ENCODE measurements around the gene P3H1.

DNA sequence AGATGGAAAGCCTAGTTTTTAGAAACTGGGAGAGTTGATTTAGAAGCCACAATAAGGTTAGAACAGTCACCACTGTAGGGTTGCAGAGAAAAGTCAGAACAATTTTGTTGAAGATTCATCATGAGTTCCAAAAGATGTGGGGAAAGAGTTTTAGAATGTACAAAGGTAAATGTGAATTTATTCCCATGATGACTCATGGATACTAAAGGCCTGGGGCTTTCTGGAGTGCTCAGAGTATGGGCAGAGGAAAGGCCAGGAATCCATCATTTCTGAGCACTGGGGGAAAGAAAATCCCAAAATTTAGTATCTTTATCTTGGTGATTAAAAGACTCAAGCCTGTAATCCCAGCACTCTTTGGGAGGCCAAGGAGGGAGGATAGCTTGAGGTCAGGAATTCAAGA lies 66.8 kb downstream of the P3H1 start:
- TF ChIP-seq POLR2A (IDR thresholded peaks at IDR 0.05), result no peak
- TF ChIP-seq, protein P1, sequence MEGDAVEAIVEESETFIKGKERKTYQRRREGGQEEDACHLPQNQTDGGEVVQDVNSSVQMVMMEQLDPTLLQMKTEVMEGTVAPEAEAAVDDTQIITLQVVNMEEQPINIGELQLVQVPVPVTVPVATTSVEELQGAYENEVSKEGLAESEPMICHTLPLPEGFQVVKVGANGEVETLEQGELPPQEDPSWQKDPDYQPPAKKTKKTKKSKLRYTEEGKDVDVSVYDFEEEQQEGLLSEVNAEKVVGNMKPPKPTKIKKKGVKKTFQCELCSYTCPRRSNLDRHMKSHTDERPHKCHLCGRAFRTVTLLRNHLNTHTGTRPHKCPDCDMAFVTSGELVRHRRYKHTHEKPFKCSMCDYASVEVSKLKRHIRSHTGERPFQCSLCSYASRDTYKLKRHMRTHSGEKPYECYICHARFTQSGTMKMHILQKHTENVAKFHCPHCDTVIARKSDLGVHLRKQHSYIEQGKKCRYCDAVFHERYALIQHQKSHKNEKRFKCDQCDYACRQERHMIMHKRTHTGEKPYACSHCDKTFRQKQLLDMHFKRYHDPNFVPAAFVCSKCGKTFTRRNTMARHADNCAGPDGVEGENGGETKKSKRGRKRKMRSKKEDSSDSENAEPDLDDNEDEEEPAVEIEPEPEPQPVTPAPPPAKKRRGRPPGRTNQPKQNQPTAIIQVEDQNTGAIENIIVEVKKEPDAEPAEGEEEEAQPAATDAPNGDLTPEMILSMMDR (IDR thresholded peaks at IDR 0.05), result no peak

All from ovary (tissue), 3 donors.